ENCODE data around the gene MLXIP. TPM values are rescaled to one million over a fixed set of nuclear protein-coding genes. Genes with fewer than 3 reads are reported as not detected.
A peak's percentile ranks its signal among the peaks of the same experiment; 100 is the strongest.
"Not testable (repeated sequence)": the region's sequence is repeated elsewhere in the genome, so short reads cannot be mapped to it uniquely, and the experiment has no call there.

Gene MLXIP
- total and polyA plus RNA-seq, 9 donors = 23.2 to 111 (median 83.8) TPM

GRCh38 chr12:122099280-122099749 lies 20.8 kb downstream of the MLXIP start:
- TF ChIP-seq POLR2A (IDR thresholded peaks at IDR 0.05) = no peak
- no peak for TF ChIP-seq EP300 (IDR thresholded peaks at IDR 0.05)
- intact Hi-C loops (cut with DNase I) = no loop called here
- Histone ChIP-seq H3K27ac (peak overlapping the region in 1 of 2 donors; percentile 78), H3K27me3 (no peaks in the 10 kb centered on the region), H3K9me3 (no peaks in the 10 kb centered on the region), H3K36me3 (no peaks in the 10 kb centered on the region), H3K4me3 (no peak overlapping the region), H3K4me1 (ENCODE audit: insufficient read depth) (peaks cover 44% of the 10 kb centered on the region)
- DNase-seq = no peak
- WGBS, 3 donors = 79 to 86% (median 84%) methylated on average over 6 of the region's 6 CpGs

- WGBS, 3 donors = 53 to 61% (median 57%) methylated on average over 3 of the region's 3 CpGs
- H3K27ac ChIP-seq = peak overlapping the region in 1 of 2 donors; percentile 78
- H3K4me1 ChIP-seq (ENCODE audit: insufficient read depth) = peaks cover 39% of the 10 kb centered on the region
Observed at GRCh38 chr12:122099856-122100255, 21.3 kb downstream of the MLXIP start.

DNA sequence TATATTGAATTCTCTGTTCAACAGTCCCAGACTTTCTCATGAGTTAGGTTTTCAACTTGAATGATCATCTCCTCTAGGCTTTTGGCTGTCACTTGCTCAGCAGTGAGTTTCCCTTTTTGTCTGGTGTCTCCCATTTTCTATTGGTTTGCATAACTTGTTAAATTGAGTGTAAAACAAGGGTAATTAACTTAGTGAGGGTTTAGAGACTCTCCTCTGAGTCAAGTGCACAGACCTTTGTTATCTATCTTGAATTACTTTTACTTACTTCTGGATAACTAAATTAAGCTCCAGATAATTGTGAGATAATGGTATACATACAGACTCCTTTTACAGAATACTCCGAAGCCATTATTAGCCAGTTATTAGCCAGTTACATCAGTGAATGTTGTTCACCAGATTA lies 22.0 kb downstream of the MLXIP start:
- Histone ChIP-seq H3K36me3 (no peaks in the 10 kb centered on the region), H3K27ac (no peak overlapping the region), H3K9me3 (no peaks in the 10 kb centered on the region), H3K4me1 (ENCODE audit: insufficient read depth) (peaks cover 37% of the 10 kb centered on the region), H3K27me3 (no peaks in the 10 kb centered on the region), H3K4me3 (no peak overlapping the region)
- TF ChIP-seq EP300 (IDR thresholded peaks at IDR 0.05) = no peak
- 94 to 99% (median 94%) methylated on average over 1 of the region's 1 CpG for WGBS, 3 donors
- intact Hi-C loops (cut with DNase I) = no loop called here
- no peak for DNase-seq

More at GRCh38 chr12:122099856-122100255, 21.3 kb downstream of the MLXIP start:
- DNase-seq = no peak
- no peak for TF ChIP-seq EP300 (IDR thresholded peaks at IDR 0.05)
- no peak for TF ChIP-seq POLR2A (IDR thresholded peaks at IDR 0.05)
- TF ChIP-seq CTCF (IDR thresholded peaks at IDR 0.05) = no peak
- Histone ChIP-seq H3K27me3 (no peaks in the 10 kb centered on the region), H3K4me3 (no peak overlapping the region), H3K9me3 (no peaks in the 10 kb centered on the region), H3K36me3 (no peaks in the 10 kb centered on the region)
- intact Hi-C loops (cut with DNase I) = no loop called here

DNA sequence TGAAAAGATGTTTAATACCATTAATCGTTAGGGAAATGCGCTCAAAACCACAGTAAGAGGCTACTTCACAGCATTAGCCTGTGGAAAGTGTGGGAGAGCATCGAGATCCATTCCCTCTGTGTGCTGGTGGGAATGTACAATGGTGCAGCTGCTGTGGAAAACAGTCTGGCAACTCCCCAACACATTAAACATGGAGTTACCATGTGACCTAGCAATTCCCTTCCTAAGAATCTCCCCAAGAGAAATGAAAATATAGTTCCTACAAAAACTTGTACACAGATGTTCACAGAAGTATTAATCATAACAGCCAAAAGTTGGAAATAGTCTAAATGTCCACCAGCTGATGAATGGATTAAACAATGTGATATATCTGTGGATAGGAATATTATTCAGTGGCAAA lies 23.8 kb downstream of the MLXIP start:
- no peak overlapping the region for H3K27ac ChIP-seq
- H3K36me3 ChIP-seq = no peaks in the 10 kb centered on the region
- H3K9me3 ChIP-seq = no peaks in the 10 kb centered on the region
- 49 to 54% (median 51%) methylated on average over 3 of the region's 3 CpGs for WGBS, 3 donors
- no peak for TF ChIP-seq EP300 (IDR thresholded peaks at IDR 0.05)
- no peak for DNase-seq
- intact Hi-C loops (cut with DNase I) = no loop called here
- H3K4me3 ChIP-seq = no peak overlapping the region
- H3K27me3 ChIP-seq = no peaks in the 10 kb centered on the region
- H3K4me1 ChIP-seq (ENCODE audit: insufficient read depth) = peaks cover 33% of the 10 kb centered on the region

GRCh38 chr12:122104844-122105243 lies 26.3 kb downstream of the MLXIP start:
- intact Hi-C loops (cut with DNase I) = no loop called here
- no peak for TF ChIP-seq EP300 (IDR thresholded peaks at IDR 0.05)
- TF ChIP-seq CTCF (IDR thresholded peaks at IDR 0.05) = no peak
- TF ChIP-seq POLR2A (IDR thresholded peaks at IDR 0.05) = no peak
- no peak overlapping the region for H3K4me3 ChIP-seq
- H3K27me3 ChIP-seq = no peaks in the 10 kb centered on the region
- no peaks in the 10 kb centered on the region for H3K36me3 ChIP-seq
- no peak overlapping the region for H3K27ac ChIP-seq
- H3K4me1 ChIP-seq (ENCODE audit: insufficient read depth) = peaks cover 23% of the 10 kb centered on the region
- H3K9me3 ChIP-seq = no peaks in the 10 kb centered on the region
- no peak for DNase-seq
- 62 to 68% (median 64%) methylated on average over 7 of the region's 7 CpGs for WGBS, 3 donors

- peaks cover 22% of the 10 kb centered on the region for H3K4me1 ChIP-seq (ENCODE audit: insufficient read depth)
- 72 to 87% (median 76%) methylated on average over 11 of the region's 11 CpGs for WGBS, 3 donors
- H3K4me3 ChIP-seq; H3K27me3 ChIP-seq; H3K27ac ChIP-seq; intact Hi-C loops (cut with DNase I); H3K9me3 ChIP-seq; H3K36me3 ChIP-seq; DNase-seq: not testable (repeated sequence)
Observed at GRCh38 chr12:122105496-122105895, 26.9 kb downstream of the MLXIP start.

All from ovary (tissue), 9 donors.